Psoas muscle (tissue), 8 donors: Measurements from ENCODE around the gene ERC2. TPM values are rescaled to one million over a fixed set of nuclear protein-coding genes. Genes with fewer than 3 reads are reported as not detected.

Experiments used
- ATAC-seq, 4 donors: fragments of 200-7000 bp; cut with Tn5 transposase; one replicate each; pipeline ENCODE4 v1.9.1; 2020; ENCODE audit warnings: moderate library complexity in 3 of 4, mild to moderate bottlenecking in 2 of 4
- DNase-seq, 2 donors: peaks; one replicate each; pipeline ENCODE4 v3.0.0-alpha.2; 2020
- H3K27ac ChIP-seq: fragments of 200-600 bp; one replicate; pipeline ENCODE4 v1.8.0; 2022
- H3K27me3 ChIP-seq, 3 donors: fragments of 200-600 bp in 1 of 3; one replicate each; pipeline versions ENCODE4 v1.6.1 to v1.8.0; 2013 to 2022; ENCODE audit warnings: low read length in 2 of 3, mild to moderate bottlenecking in 2 of 3, moderate library complexity in 1 of 3; ENCODE audit not compliant: insufficient read depth in 3 of 3
- H3K36me3 ChIP-seq, 2 donors: fragments of 200-600 bp in 1 of 2; one replicate each; pipeline versions ENCODE4 v1.6.1 to v1.8.0; 2013 to 2022; ENCODE audit warnings: low read depth in 1 of 2, mild to moderate bottlenecking in 1 of 2, moderate library complexity in 1 of 2; ENCODE audit not compliant: insufficient read depth in 1 of 2
- H3K4me1 ChIP-seq: fragments of 200-600 bp; one replicate; pipeline ENCODE4 v1.8.0; 2022
- H3K4me3 ChIP-seq: fragments of 200-600 bp; one replicate; pipeline ENCODE4 v1.8.0; 2022; ENCODE audit warnings: mild to moderate bottlenecking
- H3K9me3 ChIP-seq: fragments of 200-600 bp; one replicate; pipeline ENCODE4 v1.8.0; 2022
- WGBS, 3 donors: extraction: QIAGEN DNeasy Blood & Tissue Kit; methylation state at CpG; one replicate each; pipeline versions ENCODE4 v1.1.6 to v1.1.7; 2013; 5-methylcytosine and 5-hydroxymethylcytosine counted together
- intact Hi-C, 2 donors: fragments of 100-400 bp; cut with DNase I; formaldehyde crosslinking; loops; one replicate each; pipeline versions ENCODE4 v1.11.0 to v1.14.2; 2022
- polyA plus RNA-seq, 3 donors: library from polyadenylated mRNA; stranded (reverse); fragments of 200-250 nt; gene quantifications; one replicate each; pipeline ENCODE4 v1.2.3, GENCODE V29; 2013
- total RNA-seq, 4 donors: library from RNA; stranded (reverse); fragmentation: NEBNext Ultra II Directional in 2 of 4; extraction: Animal tissue kit (Norgen Biotek cat#: 25700) in 2 of 4; gene quantifications; one replicate each; pipeline versions ENCODE4 v1.2.1 to v1.2.4, GENCODE V29; 2021 to 2023
- TF ChIP-seq, protein P1 (sequence below): fragments of 200-600 bp; IDR thresholded peaks from one replicate; pipeline ENCODE4 v1.8.0; 2022; ENCODE audit warnings: antibody characterized with exemption
- donor health status: healthy with polysubstance abuse.
- donor health status: DM: no; HTN: no; CAD: no; lungs with moderate emphysema.
- donor health status: Bipolar disorder and iron deficiency.
- donor health status: healthy.
- donor health status: DM: yes; HTN: yes; CAD: no.
- donor health status: DM: no; HTN: no; CAD: no.
- donor health status: DM: no; HTN: no; CAD: no.
- donor health status: DM: yes; HTN: yes; CAD: no.

Gene ERC2
- total and polyA plus RNA-seq, 7 donors = 0.04 to 0.15 TPM; not detected in 5

DNA sequence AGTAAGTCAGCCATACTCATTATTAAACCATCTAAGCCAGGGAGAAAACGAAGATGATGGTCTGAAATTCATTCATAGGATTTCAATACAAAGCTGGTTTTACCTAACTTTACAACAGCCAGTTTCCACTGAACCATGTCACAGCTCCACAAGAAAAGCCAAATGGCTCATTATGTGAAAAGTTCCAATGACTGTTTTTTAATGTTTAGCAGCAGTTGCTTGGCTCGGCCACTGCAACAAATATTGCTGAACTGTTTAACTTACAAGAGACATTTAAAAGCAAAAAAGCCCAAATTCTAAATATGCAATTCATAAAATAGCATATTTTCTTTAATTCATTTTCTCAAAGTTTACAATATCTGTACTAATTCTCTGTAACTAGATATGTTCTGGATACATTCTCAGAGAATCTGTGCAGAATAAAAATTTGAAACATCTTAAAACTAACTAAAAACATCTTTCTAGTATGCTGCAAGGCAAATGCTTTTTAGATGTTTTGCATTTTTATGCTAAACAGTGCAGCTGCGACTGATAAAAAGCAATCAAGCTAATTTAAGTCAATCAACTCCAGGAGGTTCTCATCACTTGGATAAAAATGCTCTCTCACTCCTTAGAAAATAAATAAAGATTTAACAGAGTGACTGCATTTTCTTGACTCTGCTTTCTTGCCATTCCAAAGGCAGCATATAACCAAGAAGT lies 356.5 kb downstream of the ERC2 start:
- H3K4me1 ChIP-seq = no peaks in the 10 kb centered on the region
- 21 to 24% (median 24%) methylated on average over 3 of the region's 3 CpGs for WGBS, 3 donors
- ATAC-seq (no peak), DNase-seq (no peak)
- intact Hi-C loops = no loop called here
- no peaks in the 10 kb centered on the region for H3K9me3 ChIP-seq
- no peak overlapping the region for H3K27ac ChIP-seq
- TF ChIP-seq, protein P1, sequence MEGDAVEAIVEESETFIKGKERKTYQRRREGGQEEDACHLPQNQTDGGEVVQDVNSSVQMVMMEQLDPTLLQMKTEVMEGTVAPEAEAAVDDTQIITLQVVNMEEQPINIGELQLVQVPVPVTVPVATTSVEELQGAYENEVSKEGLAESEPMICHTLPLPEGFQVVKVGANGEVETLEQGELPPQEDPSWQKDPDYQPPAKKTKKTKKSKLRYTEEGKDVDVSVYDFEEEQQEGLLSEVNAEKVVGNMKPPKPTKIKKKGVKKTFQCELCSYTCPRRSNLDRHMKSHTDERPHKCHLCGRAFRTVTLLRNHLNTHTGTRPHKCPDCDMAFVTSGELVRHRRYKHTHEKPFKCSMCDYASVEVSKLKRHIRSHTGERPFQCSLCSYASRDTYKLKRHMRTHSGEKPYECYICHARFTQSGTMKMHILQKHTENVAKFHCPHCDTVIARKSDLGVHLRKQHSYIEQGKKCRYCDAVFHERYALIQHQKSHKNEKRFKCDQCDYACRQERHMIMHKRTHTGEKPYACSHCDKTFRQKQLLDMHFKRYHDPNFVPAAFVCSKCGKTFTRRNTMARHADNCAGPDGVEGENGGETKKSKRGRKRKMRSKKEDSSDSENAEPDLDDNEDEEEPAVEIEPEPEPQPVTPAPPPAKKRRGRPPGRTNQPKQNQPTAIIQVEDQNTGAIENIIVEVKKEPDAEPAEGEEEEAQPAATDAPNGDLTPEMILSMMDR = no peak
- H3K27me3 ChIP-seq = peaks cover 0 to 2% (median 0%) of the 10 kb centered on the region in 3 donors
- no peak overlapping the region for H3K4me3 ChIP-seq
- no peaks in the 10 kb centered on the region for H3K36me3 ChIP-seq

DNA sequence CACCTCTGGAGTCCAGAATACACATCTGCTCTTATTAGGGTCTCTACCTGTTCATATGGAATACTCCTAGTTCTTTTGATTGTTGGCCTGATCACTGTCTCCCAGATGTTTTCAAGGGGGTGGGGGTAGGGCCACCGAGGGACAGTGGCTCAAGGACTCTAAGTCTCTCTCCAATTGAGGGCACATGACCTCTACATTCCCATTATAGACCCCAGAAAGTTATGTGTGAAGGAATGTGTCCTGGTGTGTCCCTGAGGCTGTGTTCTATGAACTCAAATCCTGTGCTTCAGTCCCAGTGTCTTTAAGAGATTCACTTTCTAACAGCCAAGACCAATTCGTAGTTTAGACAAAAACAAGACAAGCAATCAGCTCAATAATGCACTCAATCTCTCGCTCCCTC lies 357.4 kb downstream of the ERC2 start:
- TF ChIP-seq, protein P1 = no peak
- WGBS, 3 donors = 52 to 69% (median 55%) methylated on average over 3 of the region's 3 CpGs
- no peaks in the 10 kb centered on the region for H3K4me1 ChIP-seq
- no peak overlapping the region for H3K27ac ChIP-seq
- ATAC-seq = no peak
- no peak for DNase-seq
- H3K4me3 ChIP-seq = no peak overlapping the region
- H3K9me3 ChIP-seq = no peaks in the 10 kb centered on the region
- H3K36me3 ChIP-seq = no peaks in the 10 kb centered on the region
- peaks cover 0 to 2% (median 0%) of the 10 kb centered on the region in 3 donors for H3K27me3 ChIP-seq
- intact Hi-C loops = no loop called here

DNA sequence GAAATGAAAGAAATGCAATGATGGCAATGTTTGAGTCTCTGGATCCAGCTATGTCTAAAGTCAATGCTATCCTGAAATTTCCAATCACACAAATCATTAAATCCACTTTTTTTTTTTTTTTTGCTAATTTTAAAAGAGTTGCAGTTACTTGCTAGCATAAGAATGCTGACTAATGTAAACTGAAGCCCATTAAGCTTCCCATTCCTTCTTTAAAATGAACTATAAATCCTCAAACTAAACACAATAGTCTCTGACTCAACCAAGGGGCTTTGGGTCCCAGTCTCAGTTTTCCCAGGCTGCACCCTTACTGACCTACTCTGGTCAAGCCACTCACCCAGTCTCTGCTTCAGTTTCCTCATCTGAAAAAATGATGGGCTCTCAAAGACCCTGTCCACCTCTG lies 361.1 kb downstream of the ERC2 start:
- no peak overlapping the region for H3K4me3 ChIP-seq
- no peaks in the 10 kb centered on the region for H3K27me3 ChIP-seq
- no peaks in the 10 kb centered on the region for H3K9me3 ChIP-seq
- no peak for ATAC-seq
- TF ChIP-seq, protein P1 = no peak
- no peak for DNase-seq
- no peaks in the 10 kb centered on the region for H3K36me3 ChIP-seq
- H3K4me1 ChIP-seq = no peaks in the 10 kb centered on the region
- H3K27ac ChIP-seq = no peak overlapping the region
- intact Hi-C loops = no loop called here

DNA sequence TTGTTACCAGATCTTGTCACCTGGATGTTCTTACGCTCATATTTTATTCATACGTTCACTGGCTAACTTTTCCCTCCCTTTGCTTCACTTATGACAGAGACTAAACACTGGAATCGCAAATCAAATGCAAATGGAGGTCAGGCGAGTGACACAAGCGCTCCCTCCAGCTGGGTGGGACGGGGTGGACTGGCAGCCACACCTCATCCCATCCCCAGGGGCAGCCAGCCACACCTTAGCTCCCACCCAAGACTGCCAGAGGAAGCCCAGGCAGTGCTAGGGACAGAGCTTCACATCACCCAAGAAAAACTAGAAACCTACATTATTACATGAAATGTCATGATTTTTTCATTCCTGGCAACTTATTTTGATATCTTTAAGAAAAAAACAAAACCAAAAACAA lies 366.2 kb downstream of the ERC2 start:
- Histone ChIP-seq H3K4me1 (no peaks in the 10 kb centered on the region), H3K4me3 (no peak overlapping the region), H3K9me3 (no peaks in the 10 kb centered on the region), H3K27ac (no peak overlapping the region), H3K27me3 (no peaks in the 10 kb centered on the region), H3K36me3 (no peaks in the 10 kb centered on the region)
- TF ChIP-seq, protein P1 = no peak
- DNase-seq (no peak), ATAC-seq (no peak)
- intact Hi-C loops = no loop called here
- WGBS, 3 donors = 76 to 84% (median 80%) methylated on average over 6 of the region's 6 CpGs

DNA sequence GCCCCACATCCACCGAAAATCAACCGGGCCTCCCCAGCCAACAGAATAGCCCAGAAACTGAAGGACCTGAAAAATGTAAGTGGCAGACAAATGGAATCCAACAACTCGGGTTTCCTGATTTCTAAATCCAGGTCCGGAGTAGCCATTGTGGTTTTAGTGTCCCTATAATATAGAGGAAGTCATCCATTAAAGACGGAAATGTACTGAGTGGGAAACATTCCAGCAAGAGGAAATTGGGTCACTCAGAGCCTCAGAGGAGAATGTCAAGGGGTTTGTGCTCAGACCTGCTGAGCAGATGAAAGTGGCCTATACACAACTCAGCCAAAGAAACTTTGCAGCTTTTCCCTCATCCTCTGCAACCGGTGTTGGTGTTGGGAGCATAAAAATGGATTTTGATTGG lies 366.7 kb downstream of the ERC2 start:
- Histone ChIP-seq H3K27ac (no peak overlapping the region), H3K27me3 (no peaks in the 10 kb centered on the region), H3K36me3 (no peaks in the 10 kb centered on the region), H3K9me3 (no peaks in the 10 kb centered on the region), H3K4me1 (no peaks in the 10 kb centered on the region), H3K4me3 (no peak overlapping the region)
- intact Hi-C loops = no loop called here
- TF ChIP-seq, protein P1 = no peak
- ATAC-seq (no peak), DNase-seq (no peak)
- 63 to 75% (median 67%) methylated on average over 6 of the region's 6 CpGs for WGBS, 3 donors
